SU-DHL-6 (cell line): ENCODE measurements around the gene DISP3.

ENCODE experiments used
- H2AFZ ChIP-seq: fragments of 200-600 bp; sonication (generic); 2 replicates; pipeline ENCODE4 v1.6.1; 2014; ENCODE audit warnings: low read depth, mild to moderate bottlenecking, moderate library complexity, mixed read lengths, antibody characterized with exemption, low read length; ENCODE audit not compliant: severe bottlenecking
- H3F3A ChIP-seq: fragments of 200-600 bp; shearing (Covaris generic); 2 replicates; pipeline ENCODE4 v1.6.0; 2016; ENCODE audit warnings: antibody characterized with exemption, mild to moderate bottlenecking; ENCODE audit not compliant: insufficient read depth
- H3K27ac ChIP-seq: fragments of 200-600 bp; sonication (generic); 2 replicates; pipeline ENCODE4 v1.5.1; 2016; ENCODE audit warnings: low read depth, mild to moderate bottlenecking, low read length, moderate library complexity, mixed read lengths
- H3K27me3 ChIP-seq: fragments of 200-600 bp; sonication (generic), shearing (Covaris generic); 2 replicates; pipeline ENCODE4 v1.6.0; 2014; ENCODE audit warnings: mild to moderate bottlenecking, low read length
- H3K36me3 ChIP-seq: fragments of 200-600 bp; sonication (generic); 2 replicates; pipeline ENCODE4 v1.6.1; 2014; ENCODE audit warnings: mild to moderate bottlenecking, low read length, mixed read lengths
- H3K4me2 ChIP-seq: fragments of 300-600, 200-600 bp; shearing (Covaris generic), sonication (generic); 2 replicates; pipeline ENCODE4 v1.6.0; 2014; ENCODE audit warnings: low read length, low read depth, mild to moderate bottlenecking; ENCODE audit not compliant: poor library complexity, severe bottlenecking
- H3K4me3 ChIP-seq: fragments of 200-600 bp; sonication (generic); 2 replicates; pipeline ENCODE4 v1.5.1; 2014; ENCODE audit warnings: antibody characterized with exemption, low read length, mild to moderate bottlenecking, mixed read lengths; ENCODE audit not compliant: insufficient read depth, poor library complexity, severe bottlenecking
- H3K79me2 ChIP-seq: fragments of 200-600 bp; sonication (generic); 2 replicates; pipeline ENCODE4 v1.6.1; 2014; ENCODE audit warnings: mild to moderate bottlenecking, low read length, moderate library complexity; ENCODE audit not compliant: insufficient read depth
- H3K9ac ChIP-seq: fragments of 200-600 bp; sonication (generic); 2 replicates; pipeline ENCODE4 v1.7.0; 2014; ENCODE audit warnings: mild to moderate bottlenecking, low read length
- H3K9me2 ChIP-seq: fragments of 200-600 bp; sonication (generic); replicated peaks from 2 replicates; pipeline ENCODE4 v1.6.1; 2014; ENCODE audit warnings: low read length; ENCODE audit not compliant: insufficient read depth
- H3K9me3 ChIP-seq: fragments of 200-600 bp; sonication (generic); 2 replicates; pipeline ENCODE4 v1.6.1; 2014; ENCODE audit warnings: low read length, mixed read lengths; ENCODE audit not compliant: insufficient read depth
- H4K20me1 ChIP-seq: fragments of 200-600 bp; sonication (generic); 2 replicates; pipeline ENCODE4 v1.6.1; 2014; ENCODE audit warnings: low read depth, mild to moderate bottlenecking, antibody characterized with exemption, low read length, moderate library complexity, mixed read lengths
- CTCF ChIP-seq: fragments of 200-600 bp; sonication (generic); IDR thresholded peaks from one replicate; pipeline ENCODE4 v1.5.1; 2017; ENCODE audit warnings: antibody characterized with exemption, mild to moderate bottlenecking, low read length, moderate library complexity; ENCODE audit not compliant: insufficient read depth, poor library complexity, severe bottlenecking
- EZH2phosphoT487 ChIP-seq: fragments of 200-600 bp; sonication (generic), shearing (Covaris generic); conservative IDR thresholded peaks from 2 replicates; pipeline ENCODE4 v1.6.1; 2018; ENCODE audit warnings: mild to moderate bottlenecking, antibody characterized with exemption, low read length, moderate library complexity, mixed read lengths

The DISP3 gene

GRCh38 chr1:11475748-11476147, 3.2 kb upstream of the DISP3 start:
- TF ChIP-seq CTCF = no peak
- TF ChIP-seq EZH2phosphoT487 = no peak

DNA sequence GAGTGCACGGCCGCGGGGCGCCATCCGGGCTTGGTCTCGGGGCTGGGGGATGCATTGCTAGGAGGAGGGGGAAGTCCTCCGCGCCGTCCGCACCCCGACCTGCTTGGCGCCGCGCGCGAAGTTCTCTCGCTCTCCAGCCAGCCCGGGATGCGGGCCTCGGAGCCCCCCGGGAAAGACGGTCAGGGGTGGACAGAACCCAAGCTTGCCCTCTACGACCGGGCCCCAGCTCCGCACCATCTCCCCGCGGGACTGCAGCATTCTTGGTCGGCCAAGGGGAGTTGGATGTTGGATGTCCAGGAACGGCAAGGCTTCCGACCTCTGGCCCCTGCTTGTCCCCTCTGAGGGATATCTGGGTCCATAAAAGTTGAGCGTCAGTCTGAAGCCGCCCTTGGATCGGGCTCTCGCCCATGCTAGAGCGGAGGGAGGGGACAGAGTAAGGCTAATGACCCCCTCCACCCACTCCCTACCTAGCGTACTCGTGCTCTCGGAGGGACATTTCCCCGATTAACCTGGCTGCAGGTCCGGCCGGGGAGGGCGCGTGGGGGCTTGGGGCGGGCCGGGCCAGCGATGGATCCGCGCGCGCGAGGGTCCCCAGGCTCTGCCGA, 522 bp downstream of the DISP3 start:
- no peaks in the 10 kb centered on the region for H3F3A ChIP-seq
- H3K27me3 ChIP-seq = no peaks in the 10 kb centered on the region
- no peak overlapping the region for H3K4me3 ChIP-seq
- no peak for TF ChIP-seq EZH2phosphoT487
- no peak for TF ChIP-seq CTCF
- H3K9me3 ChIP-seq = no peaks in the 10 kb centered on the region
- no peaks in the 10 kb centered on the region for H3K9me2 ChIP-seq
- H3K4me2 ChIP-seq = no peak overlapping the region
- H3K9ac ChIP-seq = no peak overlapping the region
- no peak overlapping the region for H3K27ac ChIP-seq
- no peaks in the 10 kb centered on the region for H4K20me1 ChIP-seq
- no peaks in the 10 kb centered on the region for H3K79me2 ChIP-seq
- H2AFZ ChIP-seq = no peak overlapping the region
- H3K36me3 ChIP-seq = no peaks in the 10 kb centered on the region

More at GRCh38 chr1:11475748-11476147, 3.2 kb upstream of the DISP3 start:
- Histone ChIP-seq H3K9me3 (no peaks in the 10 kb centered on the region), H3K9me2 (no peaks in the 10 kb centered on the region), H3K79me2 (no peaks in the 10 kb centered on the region), H3K36me3 (no peaks in the 10 kb centered on the region), H3K9ac (no peak overlapping the region), H3K27me3 (no peaks in the 10 kb centered on the region), H3F3A (no peaks in the 10 kb centered on the region), H2AFZ (no peak overlapping the region), H3K27ac (no peak overlapping the region), H4K20me1 (no peaks in the 10 kb centered on the region), H3K4me2 (no peak overlapping the region), H3K4me3 (no peak overlapping the region)

GRCh38 chr1:11481019-11481418, 2.1 kb downstream of the DISP3 start:
- Histone ChIP-seq H3K79me2 (no peaks in the 10 kb centered on the region), H3F3A (no peaks in the 10 kb centered on the region), H4K20me1 (no peaks in the 10 kb centered on the region), H3K9me2 (no peaks in the 10 kb centered on the region), H3K4me2 (no peak overlapping the region), H3K9me3 (no peaks in the 10 kb centered on the region), H3K27ac (no peak overlapping the region), H2AFZ (no peak overlapping the region), H3K9ac (no peak overlapping the region), H3K27me3 (no peaks in the 10 kb centered on the region), H3K36me3 (no peaks in the 10 kb centered on the region), H3K4me3 (no peak overlapping the region)
- no peak for TF ChIP-seq CTCF
- TF ChIP-seq EZH2phosphoT487 = no peak
